Large intestine (tissue), 3 donors: ENCODE data around the gene CFL1. TPM values are rescaled to one million over a fixed set of nuclear protein-coding genes. Genes with fewer than 3 reads are reported as not detected.

ENCODE experiments used
- DNase-seq, 2 donors: peaks; one replicate each; pipeline versions ENCODE4 v3.0.0 to v3.0.0-alpha.2; 2013
- H3K27ac ChIP-seq: one replicate; pipeline ENCODE4 v1.5.1; 2013; ENCODE audit warnings: low read length
- H3K27me3 ChIP-seq: 2 replicates; pipeline ENCODE4 v1.6.1; 2013; ENCODE audit warnings: low read length; ENCODE audit not compliant: control insufficient read depth, insufficient read depth
- H3K36me3 ChIP-seq: 2 replicates; pipeline ENCODE4 v1.6.1; 2013; ENCODE audit warnings: low read length; ENCODE audit not compliant: control insufficient read depth, insufficient read depth
- H3K4me1 ChIP-seq: one replicate; pipeline ENCODE4 v1.6.1; 2013; ENCODE audit warnings: low read length; ENCODE audit not compliant: control insufficient read depth, insufficient read depth
- H3K4me3 ChIP-seq: one replicate; pipeline ENCODE4 v1.5.1; 2013; ENCODE audit warnings: low read length
- H3K9me3 ChIP-seq: one replicate; pipeline ENCODE4 v1.6.1; 2013; ENCODE audit warnings: mild to moderate bottlenecking, low read depth, low read length, moderate library complexity; ENCODE audit not compliant: control insufficient read depth
- WGBS: methylation state at CpG from one replicate; pipeline ENCODE4 v1.1.5; 2013; ENCODE audit warnings: low lambda C conversion rate; ENCODE audit not compliant: insufficient coverage; 5-methylcytosine and 5-hydroxymethylcytosine counted together
- polyA plus RNA-seq: library from polyadenylated mRNA; unstranded; fragments of 120-200 nt; gene quantifications from one replicate; pipeline ENCODE4 v1.2.1, GENCODE V29; 2013

CFL1 gene
- polyA plus RNA-seq, 1 donor, result 933 TPM

GRCh38 chr11:65857500-65857852 lies 504 bp downstream of the CFL1 start:
- Histone ChIP-seq H3K27ac (peak overlapping the region; percentile 89), H3K4me3 (peak overlapping the region; percentile 86), H3K9me3 (no peaks in the 10 kb centered on the region), H3K27me3 (no peaks in the 10 kb centered on the region), H3K4me1 (peaks cover 62% of the 10 kb centered on the region), H3K36me3 (peaks cover 38% of the 10 kb centered on the region)
- no CpG with 5 or more reads among the region's 49 CpGs for whole genome bisulfite sequencing
- peak in 1 of 2 donors; percentile 60 for DNase-seq

GRCh38 chr11:65856689-65857499 lies 1.1 kb downstream of the CFL1 start:
- WGBS, result no CpG with 5 or more reads among the region's 57 CpGs
- H3K27me3 ChIP-seq, result no peaks in the 10 kb centered on the region
- H3K36me3 ChIP-seq, result peaks cover 38% of the 10 kb centered on the region
- H3K4me3 ChIP-seq, result peak overlapping the region; percentile 86
- H3K4me1 ChIP-seq, result peaks cover 64% of the 10 kb centered on the region
- H3K27ac ChIP-seq, result peak overlapping the region; percentile 89
- H3K9me3 ChIP-seq, result no peaks in the 10 kb centered on the region
- DNase-seq, result peak in 1 of 2 donors; percentile 86

GRCh38 chr11:65855927-65856363 lies 2.0 kb downstream of the CFL1 start:
- H3K27me3 ChIP-seq, result no peaks in the 10 kb centered on the region
- peak in 1 of 2 donors; percentile 21 for DNase-seq
- peak overlapping the region; percentile 86 for H3K4me3 ChIP-seq
- peaks cover 46% of the 10 kb centered on the region for H3K36me3 ChIP-seq
- H3K27ac ChIP-seq, result peak overlapping the region; percentile 89
- 83% methylated on average over 4 of the region's 15 CpGs for WGBS
- peaks cover 65% of the 10 kb centered on the region for H3K4me1 ChIP-seq
- peaks cover 2% of the 10 kb centered on the region for H3K9me3 ChIP-seq

- no CpG with 5 or more reads among the region's 15 CpGs for WGBS
- Histone ChIP-seq H3K9me3 (peaks cover 4% of the 10 kb centered on the region), H3K4me3 (peak overlapping the region; percentile 86), H3K36me3 (peaks cover 48% of the 10 kb centered on the region), H3K27ac (peak overlapping the region; percentile 89), H3K27me3 (no peaks in the 10 kb centered on the region), H3K4me1 (peaks cover 70% of the 10 kb centered on the region)
- DNase-seq, result peak in 1 of 2 donors; percentile 1
These were observed 2.8 kb downstream of the CFL1 start for GRCh38 chr11:65854852-65855837.

GRCh38 chr11:65854161-65854592 lies 3.8 kb downstream of the CFL1 start:
- Histone ChIP-seq H3K4me1 (peaks cover 72% of the 10 kb centered on the region), H3K9me3 (peaks cover 4% of the 10 kb centered on the region), H3K27me3 (no peaks in the 10 kb centered on the region), H3K4me3 (peak overlapping the region; percentile 1), H3K27ac (peak overlapping the region; percentile 89), H3K36me3 (peaks cover 48% of the 10 kb centered on the region)
- DNase-seq, result peak; percentile 94 to 98
- WGBS, result no CpG with 5 or more reads among the region's 4 CpGs

GRCh38 chr11:65853246-65853979 lies 4.6 kb downstream of the CFL1 start:
- no peaks in the 10 kb centered on the region for H3K27me3 ChIP-seq
- H3K36me3 ChIP-seq, result peaks cover 48% of the 10 kb centered on the region
- H3K4me1 ChIP-seq, result peaks cover 68% of the 10 kb centered on the region
- H3K27ac ChIP-seq, result peak overlapping the region; percentile 89
- peaks cover 4% of the 10 kb centered on the region for H3K9me3 ChIP-seq
- DNase-seq, result peak in 1 of 2 donors; percentile 19
- no peak overlapping the region for H3K4me3 ChIP-seq
- no CpG with 5 or more reads among the region's 6 CpGs for WGBS

GRCh38 chr11:65852508-65853245 lies 5.3 kb downstream of the CFL1 start:
- no peak overlapping the region for H3K4me3 ChIP-seq
- WGBS, result no CpG with 5 or more reads among the region's 33 CpGs
- DNase-seq, result peak in 1 of 2 donors; percentile 4
- H3K4me1 ChIP-seq, result peaks cover 68% of the 10 kb centered on the region
- peaks cover 48% of the 10 kb centered on the region for H3K36me3 ChIP-seq
- H3K27ac ChIP-seq, result peak overlapping the region; percentile 89
- no peaks in the 10 kb centered on the region for H3K27me3 ChIP-seq
- H3K9me3 ChIP-seq, result peaks cover 4% of the 10 kb centered on the region

GRCh38 chr11:65851811-65852507 lies 6.0 kb downstream of the CFL1 start:
- peaks cover 4% of the 10 kb centered on the region for H3K9me3 ChIP-seq
- no peak overlapping the region for H3K4me3 ChIP-seq
- H3K36me3 ChIP-seq, result peaks cover 48% of the 10 kb centered on the region
- WGBS, result no CpG with 5 or more reads among the region's 10 CpGs
- H3K4me1 ChIP-seq, result peaks cover 68% of the 10 kb centered on the region
- peak overlapping the region; percentile 89 for H3K27ac ChIP-seq
- peak in 1 of 2 donors; percentile 3 for DNase-seq
- no peaks in the 10 kb centered on the region for H3K27me3 ChIP-seq

- DNase-seq, result peak in 1 of 2 donors; percentile 19
- H3K4me3 ChIP-seq, result no peak overlapping the region
- H3K4me1 ChIP-seq, result peaks cover 65% of the 10 kb centered on the region
- H3K9me3 ChIP-seq, result peaks cover 4% of the 10 kb centered on the region
- WGBS, result no CpG with 5 or more reads among the region's 14 CpGs
- H3K27ac ChIP-seq, result no peak overlapping the region
- no peaks in the 10 kb centered on the region for H3K27me3 ChIP-seq
- H3K36me3 ChIP-seq, result peaks cover 48% of the 10 kb centered on the region
These were observed 6.8 kb downstream of the CFL1 start for GRCh38 chr11:65851083-65851579.
